Measurements from ENCODE around the gene SPHK2. TPM values are rescaled to one million over a fixed set of nuclear protein-coding genes. Genes with fewer than 3 reads are reported as not detected.
A peak's percentile ranks its signal among the peaks of the same experiment; 100 is the strongest.

The SPHK2 gene
- total RNA-seq (2021) (38.8 and 43.0 TPM in 2 replicates), Bru-seq, nascent RNA (percentile 67 among the genes with signal in this experiment), BruChase-seq, experiment 1, labeled RNA remaining after a 2-hour chase (percentile 65 among the genes with signal in this experiment), BruChase-seq, experiment 2, labeled RNA remaining after a 6-hour chase (percentile 73 among the genes with signal in this experiment)
- long read RNA-seq, transcript SPHK2-206 (7 exons, 2,866 nt) = minor isoform, 6 of 59 reads
- long read RNA-seq, transcript SPHK2-201 (7 exons, 2,963 nt) = major isoform, 11 of 59 reads
- long read RNA-seq, partial matches to known transcripts = 33 of 59 reads
- long read RNA-seq, other reads (novel, unspliced or antisense) = 7 of 59 reads

- Histone ChIP-seq H3K27ac (ENCODE audit: low read depth, low read length, poor library complexity, severe bottlenecking) (peak within 1 kb of the TSS; percentile 93), H3K9me3 (ENCODE audit: low read depth, low read length, poor library complexity, severe bottlenecking) (no peaks in the 10 kb centered on the region), H3K4me1 (ENCODE audit: insufficient read depth, low read length, poor library complexity, severe bottlenecking) (peaks cover 24% of the 10 kb centered on the region), H3K4me3 (ENCODE audit: low read depth, low read length, poor library complexity, severe bottlenecking) (peak within 1 kb of the TSS; percentile 89), H3K27me3 (replicated peaks; ENCODE audit: insufficient read depth, low read depth, low read length, poor library complexity) (no peaks in the 10 kb centered on the region), H3K36me3 (ENCODE audit: insufficient read depth, low read length, poor library complexity, severe bottlenecking) (peaks cover 37% of the 10 kb centered on the region)
- peak; percentile 99 for DNase-seq (ENCODE audit: low spot score)
- ChIA-PET CTCF (interaction anchor here (0.8 to 1.0 kb wide), 2 partner anchors 9 to 11 kb away, joined by 3 to 4 read pairs; no protein-coding TSS in a partner anchor), POLR2A (ENCODE audit: low non-redundant PET) (interaction anchor here (0.5 to 1.6 kb wide), 6 partner anchors 8 to 398 kb away, joined by 3 to 10 read pairs (median 4); no protein-coding TSS in a partner anchor)
- no TSS peak for BruUV-seq (replicated peaks)
- TF ChIP-seq EZH2 (IDR thresholded peaks at IDR 0.05; ENCODE audit: borderline replicate concordance, low read depth, low read length, poor library complexity, severe bottlenecking) = no peak
- TF ChIP-seq CTCF (conservative IDR thresholded peaks at IDR 0.05; ENCODE audit: low read depth, low read length) = no peak
- intact Hi-C loops (cut with micrococcal nuclease; ENCODE audit: unreplicated experiment) = no loop called here
These were observed at the start of gene SPHK2, which contains the start of gene RPL18 for GRCh38 chr19:48618916-48619691. Gene SPHK2, plus strand, starts transcription at chr19:48619506. Its CDS starts 1,009 bp downstream, at chr19:48620515. Gene RPL18, minus strand, starts transcription at chr19:48619178. Its CDS starts 35 bp downstream, at chr19:48619143.

- CTCF ChIA-PET = no interaction called here
- intact Hi-C loops (cut with micrococcal nuclease; ENCODE audit: unreplicated experiment) = no loop called here
- DNase-seq (ENCODE audit: low spot score) = peak; percentile 30
- H3K9me3 ChIP-seq (ENCODE audit: low read depth, low read length, poor library complexity, severe bottlenecking) = no peaks in the 10 kb centered on the region
- TF ChIP-seq CTCF (conservative IDR thresholded peaks at IDR 0.05; ENCODE audit: low read depth, low read length) = no peak
- TF ChIP-seq EZH2 (IDR thresholded peaks at IDR 0.05; ENCODE audit: borderline replicate concordance, low read depth, low read length, poor library complexity, severe bottlenecking) = no peak
- POLR2A ChIA-PET (ENCODE audit: low non-redundant PET) = no interaction called here
- no peak overlapping the region for H3K27ac ChIP-seq (ENCODE audit: low read depth, low read length, poor library complexity, severe bottlenecking)
- no peak overlapping the region for H3K4me3 ChIP-seq (ENCODE audit: low read depth, low read length, poor library complexity, severe bottlenecking)
- H3K4me1 ChIP-seq (ENCODE audit: insufficient read depth, low read length, poor library complexity, severe bottlenecking) = peaks cover 11% of the 10 kb centered on the region
- H3K36me3 ChIP-seq (ENCODE audit: insufficient read depth, low read length, poor library complexity, severe bottlenecking) = no peaks in the 10 kb centered on the region
- BruUV-seq (replicated peaks) = no TSS peak
- no peaks in the 10 kb centered on the region for H3K27me3 ChIP-seq (replicated peaks; ENCODE audit: insufficient read depth, low read depth, low read length, poor library complexity)
These were observed 49.5 kb upstream of the SPHK2 start for GRCh38 chr19:48569814-48570213.

- TF ChIP-seq CTCF (conservative IDR thresholded peaks at IDR 0.05; ENCODE audit: low read depth, low read length) = no peak
- TF ChIP-seq EZH2 (IDR thresholded peaks at IDR 0.05; ENCODE audit: borderline replicate concordance, low read depth, low read length, poor library complexity, severe bottlenecking) = no peak
- no peak overlapping the region for H3K27ac ChIP-seq (ENCODE audit: low read depth, low read length, poor library complexity, severe bottlenecking)
- no peak for DNase-seq (ENCODE audit: low spot score)
- no peaks in the 10 kb centered on the region for H3K36me3 ChIP-seq (ENCODE audit: insufficient read depth, low read length, poor library complexity, severe bottlenecking)
- no peaks in the 10 kb centered on the region for H3K9me3 ChIP-seq (ENCODE audit: low read depth, low read length, poor library complexity, severe bottlenecking)
- BruUV-seq (replicated peaks) = no TSS peak
- H3K4me1 ChIP-seq (ENCODE audit: insufficient read depth, low read length, poor library complexity, severe bottlenecking) = peaks cover 11% of the 10 kb centered on the region
- ChIA-PET CTCF (interaction anchor here (1.0 kb wide), 1 partner anchor 13 kb away, joined by 3 read pairs; no protein-coding TSS in a partner anchor), POLR2A (ENCODE audit: low non-redundant PET) (no interaction called here)
- no peak overlapping the region for H3K4me3 ChIP-seq (ENCODE audit: low read depth, low read length, poor library complexity, severe bottlenecking)
- no peaks in the 10 kb centered on the region for H3K27me3 ChIP-seq (replicated peaks; ENCODE audit: insufficient read depth, low read depth, low read length, poor library complexity)
- intact Hi-C loops (cut with micrococcal nuclease; ENCODE audit: unreplicated experiment) = no loop called here
These were observed 47.7 kb upstream of the SPHK2 start for GRCh38 chr19:48571378-48572162.
